Measurements from ENCODE around the gene SPOP. TPM values are rescaled to one million over a fixed set of nuclear protein-coding genes. Genes with fewer than 3 reads are reported as not detected.

SPOP gene
- total RNA-seq, 2 donors from 2014 or later: 66.9 to 70.3 TPM

GRCh38 chr17:49703557-49704277 is 25.8 kb upstream of the SPOP start:
- peaks cover 0 to 19% of the 10 kb centered on the region in 2 donors for H3K36me3 Mint-ChIP-seq
- DNase-seq (ENCODE audit: low spot score in 2 of 2) (no peak), ATAC-seq (no peak)
- H3K9me3 Mint-ChIP-seq: no peaks in the 10 kb centered on the region
- H3K27ac Mint-ChIP-seq: peak overlapping the region in 1 of 2 donors; percentile 6

GRCh38 chr17:49700960-49701359 is 23.1 kb upstream of the SPOP start:
- H3K27ac Mint-ChIP-seq: peak overlapping the region; percentile 13 to 57
- DNase-seq (ENCODE audit: low spot score in 2 of 2) (no peak), ATAC-seq (no peak)
- H3K36me3 Mint-ChIP-seq: peaks cover 0 to 9% of the 10 kb centered on the region in 2 donors
- no peaks in the 10 kb centered on the region for H3K9me3 Mint-ChIP-seq

GRCh38 chr17:49699966-49700575 is 22.2 kb upstream of the SPOP start:
- Mint-ChIP-seq H3K36me3 (peaks cover 0 to 3% of the 10 kb centered on the region in 2 donors), H3K27ac (peak overlapping the region; percentile 13 to 24)

GRCh38 chr17:49698005-49698404 is 20.1 kb upstream of the SPOP start:
- no peak for DNase-seq (ENCODE audit: low spot score in 2 of 2)
- H3K36me3 Mint-ChIP-seq: no peaks in the 10 kb centered on the region
- no peak for ATAC-seq
- no peak overlapping the region for H3K27ac Mint-ChIP-seq
- no peaks in the 10 kb centered on the region for H3K9me3 Mint-ChIP-seq

More at GRCh38 chr17:49699966-49700575, 22.2 kb upstream of the SPOP start:
- DNase-seq (ENCODE audit: low spot score in 2 of 2) (no peak), ATAC-seq (no peak)
- H3K9me3 Mint-ChIP-seq: no peaks in the 10 kb centered on the region

- DNase-seq (ENCODE audit: low spot score in 2 of 2) (peak; percentile 65 to 82), ATAC-seq (peak; percentile 97 to 98)
- peak overlapping the region; percentile 61 to 86 for H3K27ac Mint-ChIP-seq
- no peaks in the 10 kb centered on the region for H3K36me3 Mint-ChIP-seq
- H3K9me3 Mint-ChIP-seq: no peaks in the 10 kb centered on the region
Observed at GRCh38 chr17:49696233-49696761, 18.4 kb upstream of the SPOP start.

GRCh38 chr17:49695698-49696232 is 17.9 kb upstream of the SPOP start:
- H3K27ac Mint-ChIP-seq: peak overlapping the region; percentile 61 to 86
- peak; percentile 26 to 46 for ATAC-seq
- no peaks in the 10 kb centered on the region for H3K9me3 Mint-ChIP-seq

GRCh38 chr17:49694847-49695697 is 17.2 kb upstream of the SPOP start:
- no peaks in the 10 kb centered on the region for H3K36me3 Mint-ChIP-seq
- H3K27ac Mint-ChIP-seq: peak overlapping the region in 1 of 2 donors; percentile 86
- H3K9me3 Mint-ChIP-seq: no peaks in the 10 kb centered on the region
- peak in 1 of 2 donors; percentile 14 for ATAC-seq
- peak; percentile 68 to 83 for DNase-seq (ENCODE audit: low spot score in 2 of 2)

More at GRCh38 chr17:49695698-49696232, 17.9 kb upstream of the SPOP start:
- H3K36me3 Mint-ChIP-seq: no peaks in the 10 kb centered on the region
- no peak for DNase-seq (ENCODE audit: low spot score in 2 of 2)

GRCh38 chr17:49692751-49693150 is 14.9 kb upstream of the SPOP start:
- ATAC-seq: no peak
- DNase-seq (ENCODE audit: low spot score in 2 of 2): no peak
- Mint-ChIP-seq H3K9me3 (peaks cover 5 to 12% of the 10 kb centered on the region in 2 donors), H3K27ac (no peak overlapping the region), H3K36me3 (peaks cover 6 to 14% of the 10 kb centered on the region in 2 donors)

GRCh38 chr17:49691677-49692191 is 13.8 kb upstream of the SPOP start:
- Mint-ChIP-seq H3K9me3 (peaks cover 5 to 18% of the 10 kb centered on the region in 2 donors), H3K27ac (peak overlapping the region in 1 of 2 donors; percentile 12), H3K36me3 (peaks cover 7 to 21% of the 10 kb centered on the region in 2 donors)

GRCh38 chr17:49691086-49691676 is 13.3 kb upstream of the SPOP start:
- Mint-ChIP-seq H3K9me3 (peaks cover 5 to 18% of the 10 kb centered on the region in 2 donors), H3K27ac (peak overlapping the region in 1 of 2 donors; percentile 73), H3K36me3 (peaks cover 7 to 22% of the 10 kb centered on the region in 2 donors)
- no peak for DNase-seq (ENCODE audit: low spot score in 2 of 2)
- no peak for ATAC-seq

More at GRCh38 chr17:49691677-49692191, 13.8 kb upstream of the SPOP start:
- no peak for DNase-seq (ENCODE audit: low spot score in 2 of 2)
- ATAC-seq: no peak

- H3K36me3 Mint-ChIP-seq: peaks cover 7 to 22% of the 10 kb centered on the region in 2 donors
- peaks cover 5 to 18% of the 10 kb centered on the region in 2 donors for H3K9me3 Mint-ChIP-seq
- DNase-seq (ENCODE audit: low spot score in 2 of 2) (no peak), ATAC-seq (no peak)
- no peak overlapping the region for H3K27ac Mint-ChIP-seq
Observed at GRCh38 chr17:49690256-49690655, 12.4 kb upstream of the SPOP start.

GRCh38 chr17:49688848-49689247 is 11.0 kb upstream of the SPOP start:
- peaks cover 5 to 18% of the 10 kb centered on the region in 2 donors for H3K9me3 Mint-ChIP-seq
- H3K27ac Mint-ChIP-seq: peak overlapping the region; percentile 24 to 92
- peaks cover 7 to 22% of the 10 kb centered on the region in 2 donors for H3K36me3 Mint-ChIP-seq
- ATAC-seq (no peak), DNase-seq (ENCODE audit: low spot score in 2 of 2) (no peak)

- no peak for DNase-seq (ENCODE audit: low spot score in 2 of 2)
- ATAC-seq: peak; percentile 30 to 76
- H3K9me3 Mint-ChIP-seq: peaks cover 5 to 18% of the 10 kb centered on the region in 2 donors
- peak overlapping the region; percentile 92 to 94 for H3K27ac Mint-ChIP-seq
- peaks cover 7 to 22% of the 10 kb centered on the region in 2 donors for H3K36me3 Mint-ChIP-seq
Observed at GRCh38 chr17:49687878-49688491, 10.1 kb upstream of the SPOP start.

- ATAC-seq (no peak), DNase-seq (ENCODE audit: low spot score in 2 of 2) (no peak)
- H3K36me3 Mint-ChIP-seq: peaks cover 7 to 14% of the 10 kb centered on the region in 2 donors
- no peak overlapping the region for H3K27ac Mint-ChIP-seq
- peaks cover 4 to 6% of the 10 kb centered on the region in 2 donors for H3K9me3 Mint-ChIP-seq
Observed at GRCh38 chr17:49681106-49681979, 3.4 kb upstream of the SPOP start.
